ENCODE data around the gene GRIN2A.

DNA sequence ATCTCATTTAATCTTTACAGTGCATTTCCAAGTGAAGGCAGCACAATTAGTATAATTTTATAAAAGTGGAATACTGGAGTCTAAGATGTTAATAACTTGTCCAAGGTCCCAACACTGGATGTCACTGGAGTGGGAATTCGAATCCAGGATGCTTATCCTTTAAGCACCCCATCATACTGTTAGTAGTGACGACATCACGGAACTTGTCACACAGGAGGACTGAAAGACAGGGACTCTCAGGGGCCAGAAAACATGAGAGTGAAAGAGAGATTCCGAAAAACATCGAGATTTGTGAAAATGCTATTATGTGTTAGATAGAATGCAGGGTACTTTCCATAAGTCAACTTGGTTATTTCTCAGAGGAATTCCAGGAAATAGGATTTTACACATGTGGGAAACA is 374.0 kb downstream of the GRIN2A start:
- TF ChIP-seq POLR2AphosphoS5 (IDR thresholded peaks at IDR 0.05; ENCODE audit: borderline replicate concordance, low read depth, low read length) (no peak), EZH2 (IDR thresholded peaks at IDR 0.05) (no peak)

All from SK-N-MC (cell line).